IPS DF 6.9 (cell line): ENCODE data around the gene NPC1L1.
"Not testable (repeated sequence)": the region's sequence is repeated elsewhere in the genome, so short reads cannot be mapped to it uniquely, and the experiment has no call there.

Experiments used
- DNase-seq: peaks from one replicate; pipeline ENCODE4 v3.0.0-alpha.2; 2013; ENCODE audit warnings: low read depth, low spot score
- H3K27ac ChIP-seq: one replicate; pipeline ENCODE4 v1.5.1; 2013; ENCODE audit warnings: low read length, control low read depth
- H3K27me3 ChIP-seq: 2 replicates; pipeline ENCODE4 v1.6.1; 2013; ENCODE audit warnings: mild to moderate bottlenecking, low read length; ENCODE audit not compliant: control insufficient read depth, insufficient read depth
- H3K36me3 ChIP-seq: 2 replicates; pipeline ENCODE4 v1.6.1; 2013; ENCODE audit warnings: low read length; ENCODE audit not compliant: control insufficient read depth, insufficient read depth
- H3K4me1 ChIP-seq: 2 replicates; pipeline ENCODE4 v1.6.1; 2013; ENCODE audit warnings: low read length; ENCODE audit not compliant: control insufficient read depth, insufficient read depth
- H3K4me3 ChIP-seq: 2 replicates; pipeline ENCODE4 v1.5.1; 2013; ENCODE audit warnings: mild to moderate bottlenecking, low read length
- H3K9me3 ChIP-seq: 2 replicates; pipeline ENCODE4 v1.6.1; 2013; ENCODE audit warnings: low read length, inconsistent platforms; ENCODE audit not compliant: control insufficient read depth, insufficient read depth
- WGBS: extraction: QIAGEN DNeasy Blood & Tissue Kit; methylation state at CpG from one replicate; pipeline ENCODE4 v1.1.7; 2013; ENCODE audit warnings: mixed read lengths, missing lambda C conversion rate; ENCODE audit not compliant: insufficient read length, insufficient coverage; 5-methylcytosine and 5-hydroxymethylcytosine counted together

NPC1L1 gene

DNA sequence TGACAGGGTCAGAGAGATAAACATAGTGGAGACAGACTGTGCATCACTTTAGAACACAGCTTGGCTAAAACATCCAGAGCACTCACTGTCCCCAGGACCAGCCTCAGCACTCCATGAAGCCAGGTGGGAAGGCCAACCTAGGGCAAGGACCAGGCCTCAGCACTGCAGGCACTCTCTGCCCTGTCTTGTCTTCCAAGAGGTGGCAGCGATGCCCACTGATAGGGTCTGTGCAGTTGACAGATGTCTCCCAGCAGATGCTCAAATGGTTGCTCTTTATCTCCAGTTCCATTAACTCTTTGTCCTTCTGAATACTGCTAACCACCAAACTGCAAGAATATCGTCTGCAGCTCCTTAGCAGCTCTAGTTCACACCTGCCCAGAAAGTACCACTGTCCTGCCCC lies 23.5 kb upstream of the NPC1L1 start:
- Histone ChIP-seq H3K36me3 (peaks cover 41% of the 10 kb centered on the region), H3K4me1 (no peaks in the 10 kb centered on the region; the same call in 1 of the 2 replicates), H3K27ac (no peak overlapping the region), H3K4me3 (no peak overlapping the region), H3K9me3 (no peaks in the 10 kb centered on the region), H3K27me3 (no peaks in the 10 kb centered on the region)
- DNase-seq, result no peak
- WGBS, result no CpG with 5 or more reads among the region's 2 CpGs

- no peaks in the 10 kb centered on the region for H3K27me3 ChIP-seq
- WGBS, result no CpG with 5 or more reads among the region's 3 CpGs
- no peaks in the 10 kb centered on the region; the same call in 1 of the 2 replicates for H3K4me1 ChIP-seq
- no peaks in the 10 kb centered on the region for H3K9me3 ChIP-seq
- peaks cover 27% of the 10 kb centered on the region for H3K36me3 ChIP-seq
- no peak for DNase-seq
- no peak overlapping the region for H3K4me3 ChIP-seq
- no peak overlapping the region for H3K27ac ChIP-seq
These were observed 22.1 kb upstream of the NPC1L1 start for GRCh38 chr7:44563171-44563679.

- WGBS, result no CpG with 5 or more reads among the region's 8 CpGs
- not testable (repeated sequence) for H3K4me3 ChIP-seq, DNase-seq, H3K9me3 ChIP-seq, H3K27me3 ChIP-seq, H3K27ac ChIP-seq, H3K4me1 ChIP-seq
- peaks cover 20% of the 10 kb centered on the region for H3K36me3 ChIP-seq
These were observed 21.5 kb upstream of the NPC1L1 start for GRCh38 chr7:44562622-44562962.

DNA sequence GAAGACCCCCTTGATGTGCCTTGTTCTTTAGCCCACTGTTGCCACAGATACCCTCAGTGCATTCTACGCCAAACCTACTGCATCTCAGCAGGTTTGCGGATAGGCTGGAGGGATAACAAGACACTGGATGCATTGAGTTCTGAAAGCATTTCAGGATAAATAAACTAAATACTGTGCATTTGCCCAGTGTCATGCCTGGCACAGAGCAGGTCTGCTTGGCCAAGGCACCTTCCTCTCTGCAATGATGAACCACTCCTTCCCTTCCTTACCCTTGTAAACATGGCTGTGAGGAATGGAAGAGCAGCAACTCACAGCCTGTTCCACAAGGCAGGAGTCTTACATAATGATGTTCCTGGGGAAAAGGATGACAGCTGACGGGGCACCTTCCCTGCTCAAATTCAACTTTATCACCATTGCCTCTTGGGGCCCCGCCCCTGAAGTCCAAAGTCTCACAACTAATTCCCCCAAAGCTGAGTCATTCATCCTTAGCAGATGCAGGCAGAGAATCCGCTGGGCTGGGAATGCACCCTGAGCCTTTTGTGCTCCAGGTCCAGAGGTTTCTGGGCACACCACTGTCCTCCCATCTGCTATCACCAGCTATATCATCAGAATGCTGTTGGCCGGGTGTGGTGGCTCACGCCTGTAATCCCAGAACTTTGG lies 21.0 kb upstream of the NPC1L1 start:
- Histone ChIP-seq H3K27me3 (no peaks in the 10 kb centered on the region), H3K27ac (no peak overlapping the region), H3K36me3 (peaks cover 15% of the 10 kb centered on the region), H3K4me1 (no peaks in the 10 kb centered on the region; the same call in 1 of the 2 replicates), H3K9me3 (no peaks in the 10 kb centered on the region), H3K4me3 (no peak overlapping the region)
- no peak for DNase-seq
- WGBS, result no CpG with 5 or more reads among the region's 7 CpGs

DNA sequence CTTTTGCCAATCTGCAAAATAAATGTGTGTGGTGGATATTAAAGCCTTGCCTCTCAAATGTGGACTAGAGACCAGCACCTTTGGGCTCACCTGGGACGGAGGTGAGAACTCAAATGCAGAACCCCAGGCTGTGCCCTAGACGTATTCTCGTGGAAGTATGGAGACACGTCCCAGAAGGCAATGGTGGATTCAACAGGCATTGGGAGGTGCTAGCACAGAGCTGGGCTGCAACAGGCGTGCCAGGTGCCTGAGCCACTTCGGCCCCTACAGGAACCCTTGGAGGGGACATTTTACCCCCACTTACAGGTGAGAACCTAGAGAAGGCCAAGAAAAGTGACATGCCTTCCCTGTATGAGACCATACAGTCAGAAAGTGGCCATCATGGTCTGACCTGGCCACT lies 20.4 kb upstream of the NPC1L1 start:
- H3K36me3 ChIP-seq, result peaks cover 14% of the 10 kb centered on the region
- H3K27me3 ChIP-seq, result no peaks in the 10 kb centered on the region
- no CpG with 5 or more reads among the region's 6 CpGs for WGBS
- H3K4me3 ChIP-seq, result no peak overlapping the region
- no peaks in the 10 kb centered on the region; the same call in 1 of the 2 replicates for H3K4me1 ChIP-seq
- no peaks in the 10 kb centered on the region for H3K9me3 ChIP-seq
- DNase-seq, result no peak
- no peak overlapping the region for H3K27ac ChIP-seq

- Histone ChIP-seq H3K4me3 (no peak overlapping the region), H3K4me1 (no peaks in the 10 kb centered on the region; the same call in 1 of the 2 replicates), H3K27ac (no peak overlapping the region), H3K36me3 (peaks cover 2% of the 10 kb centered on the region; the same call in 1 of the 2 replicates), H3K9me3 (no peaks in the 10 kb centered on the region), H3K27me3 (no peaks in the 10 kb centered on the region)
- DNase-seq, result no peak
- no CpG with 5 or more reads among the region's 4 CpGs for WGBS
These were observed 18.4 kb upstream of the NPC1L1 start for GRCh38 chr7:44559485-44559884.

- Histone ChIP-seq H3K36me3 (no peaks in the 10 kb centered on the region), H3K4me1 (no peaks in the 10 kb centered on the region; the same call in 1 of the 2 replicates), H3K27me3 (no peaks in the 10 kb centered on the region), H3K9me3 (no peaks in the 10 kb centered on the region), H3K4me3 (no peak overlapping the region), H3K27ac (no peak overlapping the region)
- no CpG with 5 or more reads among the region's 2 CpGs for WGBS
- DNase-seq, result no peak
These were observed 16.4 kb upstream of the NPC1L1 start for GRCh38 chr7:44557485-44557884.

GRCh38 chr7:44555350-44555749 lies 14.2 kb upstream of the NPC1L1 start:
- WGBS, result no CpG with 5 or more reads among the region's 2 CpGs
- no peak overlapping the region for H3K4me3 ChIP-seq
- H3K4me1 ChIP-seq, result no peaks in the 10 kb centered on the region
- H3K36me3 ChIP-seq, result no peaks in the 10 kb centered on the region
- DNase-seq, result no peak
- no peaks in the 10 kb centered on the region for H3K27me3 ChIP-seq
- H3K9me3 ChIP-seq, result no peaks in the 10 kb centered on the region
- H3K27ac ChIP-seq, result no peak overlapping the region

DNA sequence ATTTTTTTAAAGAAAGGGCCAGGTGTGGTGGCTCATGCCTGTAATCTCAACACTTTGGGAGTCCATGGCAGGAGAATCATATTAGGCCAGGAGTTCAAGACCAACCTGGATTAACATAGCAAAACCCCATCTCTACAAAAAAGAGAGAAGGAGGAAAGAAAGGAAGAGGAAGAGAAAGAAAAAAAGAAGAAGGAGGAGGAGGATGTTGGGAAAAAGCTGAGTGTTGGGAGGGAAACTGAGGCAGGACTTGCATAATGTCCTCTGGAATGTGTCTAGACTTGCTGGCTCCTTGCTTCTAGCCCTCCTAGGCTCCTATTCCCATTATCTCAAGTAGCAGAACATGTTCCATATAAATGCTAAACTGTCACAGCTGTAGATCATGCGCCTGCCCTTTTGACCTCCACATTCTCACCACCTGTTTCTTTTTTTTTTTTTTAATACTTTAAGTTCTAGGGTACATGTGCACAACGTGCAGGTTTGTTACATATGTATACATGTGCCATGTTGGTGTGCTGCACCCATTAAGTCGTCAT lies 11.4 kb upstream of the NPC1L1 start:
- not testable (repeated sequence) for H3K4me1 ChIP-seq, H3K4me3 ChIP-seq, H3K36me3 ChIP-seq, DNase-seq, H3K9me3 ChIP-seq, H3K27ac ChIP-seq, H3K27me3 ChIP-seq
- no CpG with 5 or more reads among the region's 3 CpGs for WGBS

GRCh38 chr7:44549457-44549856 lies 8.3 kb upstream of the NPC1L1 start:
- Histone ChIP-seq H3K27me3 (no peaks in the 10 kb centered on the region), H3K36me3 (no peaks in the 10 kb centered on the region), H3K4me1 (no peaks in the 10 kb centered on the region), H3K27ac (no peak overlapping the region), H3K9me3 (no peaks in the 10 kb centered on the region), H3K4me3 (no peak overlapping the region)
- no CpG with 5 or more reads among the region's 3 CpGs for WGBS
- DNase-seq, result no peak

DNA sequence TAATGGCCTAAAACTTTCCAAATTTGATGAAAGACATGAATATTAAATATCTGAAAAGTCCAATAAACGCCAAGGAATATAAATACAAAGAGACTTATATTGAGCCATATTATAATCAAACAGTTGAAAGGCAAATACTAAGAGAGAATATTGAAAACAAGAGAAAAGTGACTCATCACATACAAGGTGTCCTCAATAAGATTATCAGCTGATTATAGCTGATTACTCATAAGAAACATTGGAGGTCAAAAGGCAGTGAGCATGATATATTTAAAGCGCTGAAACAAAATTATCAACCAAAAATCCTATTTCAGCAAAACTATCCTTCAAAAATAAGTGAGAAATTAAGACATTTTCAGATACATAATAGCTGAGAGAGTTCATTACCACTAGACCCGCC lies 7.8 kb upstream of the NPC1L1 start:
- H3K27ac ChIP-seq, result no peak overlapping the region
- H3K4me1 ChIP-seq, result no peaks in the 10 kb centered on the region
- H3K27me3 ChIP-seq, result no peaks in the 10 kb centered on the region
- DNase-seq, result no peak
- H3K9me3 ChIP-seq, result no peaks in the 10 kb centered on the region
- no peak overlapping the region for H3K4me3 ChIP-seq
- H3K36me3 ChIP-seq, result no peaks in the 10 kb centered on the region
- no CpG with 5 or more reads among the region's 3 CpGs for WGBS
